ENCODE results near the gene NCOR1. TPM values are rescaled to one million over a fixed set of nuclear protein-coding genes. Genes with fewer than 3 reads are reported as not detected.
"Not testable (repeated sequence)": the region's sequence is repeated elsewhere in the genome, so short reads cannot be mapped to it uniquely, and the experiment has no call there.

NCOR1 gene
- polyA plus RNA-seq, 3 donors from 2014 or later, result 18.8 to 192 (median 35.0) TPM

DNA sequence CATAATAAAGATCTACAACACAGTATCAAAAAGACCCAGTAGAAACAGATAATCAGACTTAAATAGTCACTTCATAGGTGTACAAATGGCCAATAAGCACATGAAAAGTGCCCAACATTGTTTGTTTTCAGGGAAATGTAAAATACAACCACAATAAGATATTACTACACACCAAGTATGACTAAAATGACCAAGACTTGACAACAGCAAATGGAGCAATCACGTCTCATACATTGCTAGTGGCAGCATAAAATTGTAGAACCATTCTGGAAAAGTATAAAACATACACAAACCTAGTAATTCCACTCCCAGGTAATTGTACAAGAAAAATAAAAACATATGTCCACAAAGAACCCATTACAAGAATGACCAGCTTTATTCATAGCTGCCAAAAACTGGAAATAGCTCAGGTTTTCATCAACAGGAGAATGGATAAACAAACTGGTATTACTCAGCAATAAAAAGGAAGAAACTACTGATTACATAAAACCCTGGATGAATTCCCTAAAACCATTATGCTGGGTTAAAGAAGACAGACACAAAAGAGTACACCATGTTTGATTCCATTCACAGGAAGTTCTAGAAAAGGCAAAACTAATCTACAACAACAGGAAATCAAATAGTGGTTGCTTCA lies 130.2 kb downstream of the NCOR1 start:
- Mint-ChIP-seq H3K9me3 (no peaks in the 10 kb centered on the region), H3K27ac (peak overlapping the region; percentile 1 to 74 (median 42)), H3K4me1 (peaks cover 8 to 31% of the 10 kb centered on the region in 2 donors), H3K27me3 (ENCODE audit: low read depth in 3 of 3) (no peaks in the 10 kb centered on the region), H3K4me3 (no peak overlapping the region), H3K36me3 (peaks cover 0 to 17% (median 6%) of the 10 kb centered on the region in 3 donors)
- DNase-seq, result no peak

DNA sequence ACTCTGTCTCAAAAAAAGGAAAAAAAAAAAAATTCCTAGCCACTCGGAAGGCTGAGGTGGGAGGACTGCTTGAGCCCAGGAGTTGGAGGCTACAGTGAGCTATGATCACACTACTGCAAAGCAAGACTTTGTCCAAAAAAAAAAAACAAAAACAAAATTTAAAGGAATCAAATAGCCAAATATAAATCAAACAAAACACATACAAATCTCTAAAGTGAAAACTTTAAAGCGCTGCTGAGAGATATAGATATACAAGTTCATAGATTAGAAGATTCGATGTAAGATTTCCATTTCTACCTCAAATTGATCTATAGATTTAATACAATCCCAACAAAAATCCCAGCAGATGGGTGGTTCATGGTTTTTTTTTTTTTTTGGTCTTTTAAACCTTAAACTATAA lies 132.1 kb downstream of the NCOR1 start:
- Mint-ChIP-seq H3K27me3 (ENCODE audit: low read depth in 3 of 3) (no peaks in the 10 kb centered on the region), H3K4me1 (peaks cover 8 to 26% of the 10 kb centered on the region in 2 donors), H3K36me3 (peaks cover 0 to 27% (median 20%) of the 10 kb centered on the region in 3 donors), H3K27ac (no peak overlapping the region), H3K4me3 (no peak overlapping the region), H3K9me3 (no peaks in the 10 kb centered on the region)
- DNase-seq, result no peak

DNA sequence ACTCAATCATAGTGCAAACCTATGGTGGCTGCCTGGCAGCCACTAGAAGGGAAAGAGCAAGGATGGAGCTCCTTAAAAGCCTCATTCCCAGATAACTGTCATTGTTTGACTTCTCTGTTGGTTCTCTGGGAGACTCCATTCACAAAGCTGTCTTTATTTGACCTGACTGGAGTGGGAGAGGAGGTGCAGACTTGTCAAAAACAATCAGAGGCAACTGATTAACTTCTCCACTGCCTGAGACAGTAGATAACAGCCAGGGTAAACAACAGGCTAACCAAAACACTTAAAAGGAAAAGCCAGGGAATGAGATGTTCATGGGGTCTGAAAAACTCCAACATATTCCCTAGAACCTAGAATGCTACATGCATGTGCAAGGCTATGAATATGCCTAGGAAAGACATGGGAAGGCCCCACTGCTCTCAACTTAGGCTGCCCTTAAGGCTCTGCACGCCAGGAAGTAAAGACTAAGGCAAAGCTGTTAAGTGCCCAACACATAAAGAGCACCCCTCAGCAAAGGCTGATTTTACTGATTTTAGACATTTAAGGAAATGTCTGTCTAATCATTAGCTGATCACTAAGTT lies 133.7 kb downstream of the NCOR1 start:
- H3K27ac Mint-ChIP-seq, result peak overlapping the region in 2 of 6 donors; percentile 26 to 45
- no peaks in the 10 kb centered on the region for H3K9me3 Mint-ChIP-seq
- peaks cover 8 to 26% of the 10 kb centered on the region in 2 donors for H3K4me1 Mint-ChIP-seq
- peaks cover 0 to 32% (median 25%) of the 10 kb centered on the region in 3 donors for H3K36me3 Mint-ChIP-seq
- no peak for DNase-seq
- no peaks in the 10 kb centered on the region for H3K27me3 Mint-ChIP-seq (ENCODE audit: low read depth in 3 of 3)
- no peak overlapping the region for H3K4me3 Mint-ChIP-seq

DNA sequence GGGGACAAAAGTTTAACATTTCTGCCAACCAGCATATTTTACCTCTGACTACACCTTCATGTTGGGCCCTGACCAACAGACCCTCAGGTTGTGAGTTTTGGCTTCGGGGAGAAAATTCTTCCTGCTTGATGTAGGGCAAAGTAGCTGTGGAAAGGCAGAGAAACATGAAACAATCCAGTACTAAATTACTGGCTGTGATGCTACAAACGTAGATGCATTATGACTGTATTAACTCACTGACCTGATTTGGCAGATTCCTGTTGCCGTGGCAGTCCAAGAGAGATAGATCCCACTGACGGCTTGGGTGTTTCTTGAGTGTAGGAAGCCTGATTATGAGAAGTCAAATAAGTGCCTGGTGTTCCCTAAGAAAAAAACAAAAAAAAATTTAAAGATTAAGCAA lies 135.0 kb downstream of the NCOR1 start:
- peaks cover 4 to 36% (median 30%) of the 10 kb centered on the region in 3 donors for H3K36me3 Mint-ChIP-seq

DNA sequence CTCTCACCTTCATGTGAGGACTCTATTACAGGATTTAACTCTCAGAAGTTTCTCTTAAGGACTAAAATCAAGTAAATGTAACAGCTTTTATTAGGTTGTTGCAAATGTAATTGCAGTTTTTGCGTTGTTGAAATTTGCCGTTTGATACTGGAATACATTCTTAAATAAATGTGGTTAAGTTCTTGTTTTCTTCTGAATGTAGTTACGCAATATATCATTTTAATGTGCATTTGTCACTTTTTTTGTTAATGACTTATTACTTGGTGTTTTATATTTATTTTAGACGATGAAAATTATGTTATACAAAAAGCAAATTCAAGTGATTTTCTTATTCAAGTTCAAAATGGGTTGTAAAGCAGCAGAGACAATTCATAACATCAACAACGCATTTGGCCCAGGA lies 139.4 kb downstream of the NCOR1 start:
- no peaks in the 10 kb centered on the region for H3K9me3 Mint-ChIP-seq
- H3K27ac Mint-ChIP-seq, result no peak overlapping the region
- no peaks in the 10 kb centered on the region for H3K4me1 Mint-ChIP-seq
- DNase-seq, result no peak
- H3K36me3 Mint-ChIP-seq, result peaks cover 11 to 57% (median 42%) of the 10 kb centered on the region in 3 donors
- no peaks in the 10 kb centered on the region for H3K27me3 Mint-ChIP-seq (ENCODE audit: low read depth in 3 of 3)
- no peak overlapping the region for H3K4me3 Mint-ChIP-seq

More for the DNA sequence above, 135.0 kb downstream of the NCOR1 start:
- Mint-ChIP-seq H3K4me3 (no peak overlapping the region), H3K9me3 (no peaks in the 10 kb centered on the region), H3K27ac (no peak overlapping the region), H3K4me1 (peaks cover 8 to 22% of the 10 kb centered on the region in 2 donors), H3K27me3 (ENCODE audit: low read depth in 3 of 3) (no peaks in the 10 kb centered on the region)
- no peak for DNase-seq

DNA sequence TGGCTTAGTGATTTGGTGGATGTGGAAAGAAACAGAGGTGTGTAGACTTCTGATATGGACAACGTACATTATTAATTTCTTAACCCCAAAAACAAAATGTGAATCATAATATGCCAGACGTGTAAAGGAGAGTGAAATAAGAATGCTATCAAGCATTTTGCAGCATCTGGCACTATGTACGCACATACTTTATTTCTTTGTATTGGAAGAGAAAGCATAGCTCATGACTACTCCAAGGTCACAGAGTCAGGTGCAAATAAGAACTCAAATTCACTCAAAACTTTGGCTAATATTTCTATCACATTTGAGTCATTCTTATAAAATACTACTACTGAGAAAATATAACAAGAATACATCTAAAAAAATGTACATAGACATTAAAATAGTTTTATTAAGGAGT lies 140.9 kb downstream of the NCOR1 start:
- no peak for DNase-seq
- H3K27me3 Mint-ChIP-seq (ENCODE audit: low read depth in 3 of 3), result no peaks in the 10 kb centered on the region
- H3K27ac Mint-ChIP-seq, result no peak overlapping the region

DNA sequence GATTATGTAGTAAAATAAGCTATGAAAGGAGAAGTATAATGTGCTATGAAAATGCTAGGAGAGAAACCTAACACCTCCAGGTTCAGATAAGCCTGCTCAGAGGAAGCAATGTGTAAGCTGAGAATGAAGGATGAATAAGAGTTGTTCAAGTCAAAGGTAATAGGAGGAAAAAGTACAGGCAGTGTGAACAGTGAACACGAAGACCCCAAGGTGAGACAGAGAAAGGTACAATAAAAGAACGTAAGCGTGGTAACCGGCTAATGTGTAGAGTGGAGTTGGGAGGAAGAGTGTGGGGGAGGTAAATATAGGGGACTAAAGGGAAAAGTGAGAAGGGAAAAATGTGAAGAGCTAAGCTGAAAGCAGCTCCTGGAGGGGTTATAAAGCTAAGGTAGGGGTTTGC lies 141.5 kb downstream of the NCOR1 start:
- H3K27me3 Mint-ChIP-seq (ENCODE audit: low read depth in 3 of 3), result no peaks in the 10 kb centered on the region
- H3K4me3 Mint-ChIP-seq, result no peak overlapping the region
- no peak for DNase-seq
- H3K27ac Mint-ChIP-seq, result peak overlapping the region in 2 of 6 donors; percentile 1 to 13
- H3K36me3 Mint-ChIP-seq, result peaks cover 11 to 58% (median 41%) of the 10 kb centered on the region in 3 donors
- no peaks in the 10 kb centered on the region for H3K4me1 Mint-ChIP-seq
- H3K9me3 Mint-ChIP-seq, result no peaks in the 10 kb centered on the region

More for the DNA sequence above, 140.9 kb downstream of the NCOR1 start:
- Mint-ChIP-seq H3K9me3 (no peaks in the 10 kb centered on the region), H3K4me1 (no peaks in the 10 kb centered on the region), H3K36me3 (peaks cover 11 to 59% (median 43%) of the 10 kb centered on the region in 3 donors), H3K4me3 (no peak overlapping the region)

DNA sequence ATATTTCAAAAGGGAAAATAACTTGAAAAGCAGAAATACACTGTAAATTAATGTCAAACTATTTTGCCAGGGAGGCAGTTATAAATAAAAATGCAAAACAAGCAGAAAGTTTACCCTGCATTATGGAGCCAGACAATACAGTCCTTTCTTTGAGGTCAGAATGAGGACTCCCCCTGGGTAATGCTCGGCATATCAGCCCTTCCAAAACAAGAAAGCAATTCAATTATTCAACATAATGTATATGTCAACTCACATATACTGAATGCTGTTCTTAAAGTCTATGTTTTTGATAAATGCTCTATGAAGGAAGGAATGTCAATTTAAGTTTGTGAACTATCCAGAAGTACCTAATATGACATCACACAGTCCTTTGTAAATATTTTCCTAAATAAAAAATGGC lies 143.3 kb downstream of the NCOR1 start:
- Mint-ChIP-seq H3K36me3 (peaks cover 17 to 70% (median 42%) of the 10 kb centered on the region in 3 donors), H3K27ac (peak overlapping the region in 1 of 6 donors; percentile 72), H3K4me1 (no peaks in the 10 kb centered on the region), H3K9me3 (no peaks in the 10 kb centered on the region), H3K4me3 (no peak overlapping the region), H3K27me3 (ENCODE audit: low read depth in 3 of 3) (no peaks in the 10 kb centered on the region)
- DNase-seq, result no peak

DNA sequence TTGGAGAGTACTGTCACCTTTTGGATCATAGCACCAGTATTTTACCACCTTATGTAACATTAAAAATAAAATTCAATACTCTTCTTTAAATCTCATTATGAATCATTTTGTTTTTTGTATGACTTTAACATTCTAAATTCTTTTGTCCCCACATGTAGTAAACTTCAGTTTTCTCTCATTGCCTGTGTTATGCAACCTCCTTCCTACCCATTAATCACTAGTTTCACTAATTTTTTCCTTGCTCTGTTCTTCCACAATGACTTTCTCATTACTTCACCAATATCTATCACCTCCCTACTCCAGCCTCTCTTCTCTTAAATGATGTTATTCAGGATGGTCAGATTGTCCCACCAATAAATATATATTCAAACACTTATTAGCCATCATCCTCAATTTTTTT lies 147.0 kb downstream of the NCOR1 start:
- H3K4me1 Mint-ChIP-seq, result no peaks in the 10 kb centered on the region
- no peak for DNase-seq
- peak overlapping the region in 3 of 6 donors; percentile 13 to 26 (median 21) for H3K27ac Mint-ChIP-seq
- no peaks in the 10 kb centered on the region for H3K27me3 Mint-ChIP-seq (ENCODE audit: low read depth in 3 of 3)
- H3K36me3 Mint-ChIP-seq, result peaks cover 16 to 78% (median 33%) of the 10 kb centered on the region in 3 donors
- H3K4me3 Mint-ChIP-seq, result no peak overlapping the region
- no peaks in the 10 kb centered on the region for H3K9me3 Mint-ChIP-seq

DNA sequence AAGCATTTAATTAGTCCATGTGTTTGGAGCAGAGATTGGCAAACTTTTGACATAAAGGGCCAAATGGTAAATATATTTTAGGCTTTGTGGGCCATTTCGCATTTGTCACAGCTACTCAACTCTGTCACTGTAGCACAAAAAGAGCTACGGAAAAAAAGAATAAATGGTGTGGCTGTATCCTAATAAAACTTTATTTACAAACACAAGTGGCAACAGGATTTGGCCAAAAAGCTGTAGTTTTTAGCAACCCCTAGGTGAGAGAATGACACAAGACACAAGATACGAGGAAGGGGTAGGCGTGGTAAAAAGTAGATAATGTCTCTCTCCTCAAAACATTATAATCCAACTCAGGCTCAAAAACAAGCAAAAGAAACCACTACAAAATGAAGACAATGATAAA lies 149.2 kb downstream of the NCOR1 start:
- DNase-seq, result no peak
- H3K4me3 Mint-ChIP-seq, result no peak overlapping the region
- peak overlapping the region in 2 of 6 donors; percentile 32 to 50 for H3K27ac Mint-ChIP-seq
- H3K27me3 Mint-ChIP-seq (ENCODE audit: low read depth in 3 of 3), result peaks cover 0 to 2% (median 0%) of the 10 kb centered on the region in 3 donors
- peaks cover 21 to 78% (median 46%) of the 10 kb centered on the region in 3 donors for H3K36me3 Mint-ChIP-seq
- no peaks in the 10 kb centered on the region for H3K9me3 Mint-ChIP-seq
- H3K4me1 Mint-ChIP-seq, result no peaks in the 10 kb centered on the region

DNA sequence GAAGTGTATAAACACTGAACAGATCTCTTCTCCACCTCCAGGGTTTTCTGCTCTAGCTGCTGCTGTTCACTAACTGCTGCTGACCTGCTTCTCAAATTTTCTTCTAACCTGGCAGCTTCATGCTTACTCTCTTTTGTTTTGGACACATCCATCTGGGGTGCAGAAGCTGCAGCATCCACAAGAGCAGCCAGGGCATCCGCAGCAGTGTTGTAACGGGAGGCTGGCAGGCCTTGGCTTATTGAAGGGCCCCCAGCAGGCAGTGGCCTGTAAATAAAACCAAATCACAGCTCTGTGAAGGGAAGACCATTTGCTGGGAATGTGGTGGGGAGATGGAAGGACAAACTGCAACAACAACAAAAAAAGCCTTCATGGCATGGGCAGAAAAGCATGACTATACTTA lies 153.7 kb downstream of the NCOR1 start:
- Mint-ChIP-seq H3K27me3 (ENCODE audit: low read depth in 3 of 3) (peaks cover 0 to 2% (median 0%) of the 10 kb centered on the region in 3 donors), H3K4me3 (no peak overlapping the region), H3K36me3 (peaks cover 11 to 70% (median 40%) of the 10 kb centered on the region in 3 donors), H3K9me3 (no peaks in the 10 kb centered on the region), H3K27ac (peak overlapping the region in 1 of 6 donors; percentile 52), H3K4me1 (no peaks in the 10 kb centered on the region)
- DNase-seq, result no peak

DNA sequence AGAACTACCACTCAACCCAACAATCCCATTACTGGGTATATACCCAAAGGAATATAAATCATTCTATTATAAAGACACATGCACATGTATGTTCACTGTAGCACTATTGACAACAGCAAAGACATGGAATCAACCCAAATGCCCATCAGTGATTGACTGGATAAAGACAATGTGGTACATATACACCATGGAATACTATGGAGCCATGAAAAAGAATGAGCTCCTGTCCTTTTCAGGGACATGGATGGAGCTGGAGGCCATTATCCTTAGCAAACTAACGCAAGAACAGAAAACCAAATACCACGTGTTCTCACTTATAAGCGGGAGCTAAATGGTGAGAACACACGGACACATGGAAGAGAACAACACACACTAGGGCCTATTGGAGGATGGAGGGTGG lies 160.2 kb downstream of the NCOR1 start:
- Mint-ChIP-seq H3K36me3 (peaks cover 28 to 67% (median 29%) of the 10 kb centered on the region in 3 donors), H3K27ac (peak overlapping the region in 2 of 6 donors; percentile 0 to 45), H3K4me1 (peaks cover 12 to 30% of the 10 kb centered on the region in 2 donors)
- not testable (repeated sequence) for DNase-seq; H3K4me3 Mint-ChIP-seq; H3K27me3 Mint-ChIP-seq (ENCODE audit: low read depth in 3 of 3); H3K9me3 Mint-ChIP-seq

DNA sequence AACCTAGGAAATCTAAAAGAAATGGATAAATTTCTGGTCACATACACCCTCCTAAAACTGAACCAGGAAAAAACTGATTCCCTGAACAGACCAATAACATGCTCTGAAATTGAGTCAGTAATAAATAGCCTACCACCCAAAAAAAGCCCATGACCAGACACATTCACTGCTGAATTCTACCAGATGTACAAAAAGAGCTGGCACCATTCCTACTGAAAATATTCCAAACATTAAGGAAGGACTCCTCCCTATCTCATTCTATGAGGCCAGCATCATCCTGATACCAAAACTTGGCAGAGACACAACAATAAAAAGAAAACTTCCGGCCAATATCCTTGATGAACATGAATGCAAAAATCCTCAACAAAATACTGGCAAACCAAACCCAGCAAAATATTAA lies 162.8 kb downstream of the NCOR1 start:
- Mint-ChIP-seq H3K4me1 (peaks cover 12 to 35% of the 10 kb centered on the region in 2 donors), H3K27ac (peak overlapping the region in 4 of 6 donors; percentile 30 to 44 (median 36)), H3K36me3 (peaks cover 28 to 60% (median 33%) of the 10 kb centered on the region in 3 donors), H3K27me3 (ENCODE audit: low read depth in 3 of 3) (peaks cover 2 to 6% (median 2%) of the 10 kb centered on the region in 3 donors), H3K4me3 (no peak overlapping the region), H3K9me3 (no peaks in the 10 kb centered on the region)
- no peak for DNase-seq

DNA sequence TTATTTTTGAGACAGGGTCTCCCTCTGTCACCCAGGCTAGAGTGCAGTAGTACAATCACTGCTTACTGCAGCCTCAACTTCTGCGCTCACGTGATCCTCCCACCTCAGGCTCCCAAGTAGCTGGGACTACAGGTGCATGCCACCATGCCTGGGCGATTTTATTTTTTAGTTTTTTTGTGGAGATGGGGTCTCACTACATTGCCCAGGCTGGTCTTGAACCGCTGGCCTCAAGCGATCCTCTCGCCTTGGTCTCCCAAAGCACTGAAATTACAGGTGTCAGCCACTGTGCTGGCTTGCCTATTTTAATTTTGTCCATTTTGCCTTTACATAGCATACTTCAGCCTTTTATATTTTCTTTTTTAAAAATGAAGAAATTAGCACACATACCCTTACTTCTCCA lies 164.5 kb downstream of the NCOR1 start:
- Mint-ChIP-seq H3K9me3 (no peaks in the 10 kb centered on the region), H3K27me3 (ENCODE audit: low read depth in 3 of 3) (peaks cover 2 to 5% (median 2%) of the 10 kb centered on the region in 3 donors), H3K4me1 (peaks cover 12 to 38% of the 10 kb centered on the region in 2 donors), H3K27ac (peak overlapping the region in 2 of 6 donors; percentile 22 to 38), H3K36me3 (peaks cover 29 to 58% (median 38%) of the 10 kb centered on the region in 3 donors), H3K4me3 (no peak overlapping the region)
- DNase-seq, result no peak
